K562 (cell line): Measurements from ENCODE around the gene SUOX. TPM values are rescaled to one million over a fixed set of nuclear protein-coding genes. Genes with fewer than 3 reads are reported as not detected.

Source experiments
- CAMTA2 ChIP-seq: fragments of 250-450 bp; sonication (Bioruptor Pico); conservative IDR thresholded peaks from 2 replicates; pipeline ENCODE4 v1.5.1; 2022
- CEBPZ ChIP-seq: fragments of 150-350 bp; IDR thresholded peaks from 2 replicates; pipeline ENCODE4 v1.6.1; 2014; ENCODE audit warnings: low read depth, mild to moderate bottlenecking, low read length, borderline replicate concordance
- CHD4 ChIP-seq: fragments of 200-600 bp; sonication (generic); IDR thresholded peaks from 3 replicates; pipeline ENCODE4 v1.6.1; 2012; ENCODE audit warnings: low read depth, mild to moderate bottlenecking, mixed read lengths, low read length, inconsistent platforms; ENCODE audit not compliant: insufficient read depth, insufficient replicate concordance, poor library complexity, severe bottlenecking
- CREB3L1 ChIP-seq: fragments of 450-650 bp; IDR thresholded peaks from 2 replicates; pipeline ENCODE4 v1.6.1; 2014; ENCODE audit warnings: low read depth, mild to moderate bottlenecking, moderate library complexity, borderline replicate concordance
- FOSL1 ChIP-seq: fragments of 200-800 bp; sonication (Bioruptor generic); conservative IDR thresholded peaks from 2 replicates; pipeline ENCODE4 v1.6.1; 2016; ENCODE audit warnings: missing genetic modification characterization, missing compliant biosample characterization
- HNRNPLL ChIP-seq: fragments of 200-400 bp; formaldehyde crosslinking; IDR thresholded peaks from 2 replicates; pipeline ENCODE4 v1.6.1; 2017; ENCODE audit warnings: low read length, low read depth, mild to moderate bottlenecking; ENCODE audit not compliant: poor library complexity, severe bottlenecking
- KDM5B ChIP-seq: fragments of 200-600 bp; sonication (generic); IDR thresholded peaks from 2 replicates; pipeline ENCODE4 v1.6.1; 2012; ENCODE audit warnings: low read depth, mild to moderate bottlenecking, moderate library complexity, low read length, control low read depth, inconsistent platforms; ENCODE audit not compliant: insufficient replicate concordance
- NBN ChIP-seq: fragments of 450-650 bp; IDR thresholded peaks from 2 replicates; pipeline ENCODE4 v1.6.1; 2016; ENCODE audit warnings: low read depth, mild to moderate bottlenecking
- PHB ChIP-seq: fragments of 250-450 bp; sonication (Bioruptor Pico); IDR thresholded peaks from 2 replicates; pipeline ENCODE4 v1.5.0; 2021
- RHOXF2B ChIP-seq: fragments of 250-450 bp; sonication (Bioruptor Pico); conservative IDR thresholded peaks from 2 replicates; pipeline ENCODE4 v1.5.1; 2021
- SIRT6 ChIP-seq: IDR thresholded peaks from one replicate; pipeline ENCODE4 v1.6.1; 2012; ENCODE audit warnings: low read depth, mild to moderate bottlenecking, control low read depth, inconsistent platforms, low read length, moderate library complexity
- SNAPC5 ChIP-seq: fragments of 250-450 bp; sonication (Bioruptor Pico); IDR thresholded peaks from 2 replicates; pipeline ENCODE4 v1.8.0; 2021; ENCODE audit warnings: moderate library complexity, mild to moderate bottlenecking, inconsistent platforms
- SRSF1 ChIP-seq: fragments of 200-400 bp; formaldehyde crosslinking; IDR thresholded peaks from 2 replicates; pipeline ENCODE4 v1.6.1; 2017; ENCODE audit warnings: mild to moderate bottlenecking, low read depth, low read length, moderate library complexity
- THAP7 ChIP-seq: fragments of 250-450 bp; sonication (Bioruptor Pico); IDR thresholded peaks from 2 replicates; pipeline ENCODE4 v1.5.0; 2021
- XRCC3 ChIP-seq: fragments of 450-650 bp; IDR thresholded peaks from 2 replicates; pipeline ENCODE4 v1.6.1; 2017; ENCODE audit warnings: mild to moderate bottlenecking, moderate library complexity
- ZFX ChIP-seq: sonication (generic); formaldehyde crosslinking; IDR thresholded peaks from 2 replicates; pipeline ENCODE4 v1.8.0; 2022; ENCODE audit warnings: mild to moderate bottlenecking, missing genetic modification reagents, moderate library complexity
- ZNF398 ChIP-seq: fragments of 250-450 bp; sonication (Bioruptor Pico); IDR thresholded peaks from 2 replicates; pipeline ENCODE4 v1.8.0; 2021; ENCODE audit warnings: moderate library complexity, mild to moderate bottlenecking, inconsistent platforms
- ZNF57 ChIP-seq: fragments of 450-650 bp; formaldehyde crosslinking; IDR thresholded peaks from 2 replicates; pipeline ENCODE4 v1.4.0; 2020; ENCODE audit warnings: mild to moderate bottlenecking, moderate library complexity
- ZNF79 ChIP-seq: fragments of 250-450 bp; sonication (Bioruptor Pico); IDR thresholded peaks from 2 replicates; pipeline ENCODE4 v1.4.0; 2020; ENCODE audit warnings: low read depth, mild to moderate bottlenecking, moderate library complexity
- polyA plus RNA-seq, 8 experiments: library from polyadenylated mRNA; depleted of rRNA in 4 of 8; stranded (reverse) in 5 of 8; unstranded in 3 of 8; fragments of >200 nt; fragmentation: Nextera tagmentation in 2 of 8; fragmentation: Illumina TruSeq in 1 of 8; extraction: Ambion mirVana in 2 of 8; extraction: Trizol in 1 of 8; gene quantifications; 2 replicates each; pipeline versions ENCODE4 v1.2.1 to v1.2.3, GENCODE V29; 2011 to 2014; ENCODE audit warnings: inconsistent platforms in 1 of 8, missing spikeins in 1 of 8
- total RNA-seq, 7 experiments: library from RNA; depleted of rRNA in 6 of 7; stranded (reverse); fragments of >200 nt in 6 of 7; fragmentation: Illumina TruSeq in 2 of 7; extraction: Trizol in 2 of 7; gene quantifications; 2 replicates each; pipeline versions ENCODE4 v1.2.1 to v1.2.3, GENCODE V29; 2011 to 2021; ENCODE audit warnings: low replicate concordance in 1 of 7

SUOX gene
- total and polyA plus RNA-seq, 9 of the 15 experiments (the other 6 are each of a cell fraction or from before 2014, with no cell fraction given), result 9.2 to 39.7 (median 25.4) TPM

GRCh38 chr12:55996715-55997534 lies at the start of gene SUOX (continued):
- TF ChIP-seq KDM5B (peak; percentile 58), THAP7 (CRISPR knock-in tag) (no peak), ZFX (peak; percentile 70), CHD4 (no peak), ZNF398 (CRISPR knock-in tag) (no peak), NBN (no peak), HNRNPLL (no peak), PHB (CRISPR knock-in tag) (0 out of 2 replicates have a peak, but pooled peaks have one; percentile 43), CEBPZ (0 out of 2 replicates have a peak, but pooled peaks have one; percentile 15), XRCC3 (no peak), CAMTA2 (CRISPR knock-in tag) (0 out of 2 replicates have a peak, but pooled peaks have one; percentile 35), FOSL1 (tag) (no peak), SIRT6 (no peak), CREB3L1 (no peak), SNAPC5 (CRISPR knock-in tag) (no peak), ZNF79 (CRISPR knock-in tag) (no peak), ZNF57 (CRISPR knock-in tag) (no peak), SRSF1 (no peak), RHOXF2B (CRISPR knock-in tag) (0 out of 2 replicates have a peak, but pooled peaks have one; percentile 59)
